ENCODE results near the gene CASZ1.

CASZ1 gene

GRCh38 chr1:10764296-10764798 is 32.1 kb downstream of the CASZ1 start:
- no peak overlapping the region for H4K8ac ChIP-seq (ENCODE audit: low read length)
- H3K36me3 ChIP-seq (ENCODE audit: control insufficient read depth in 1 of 2, insufficient read depth in 2 of 2, low read depth in 1 of 2, low read length in 2 of 2): no peaks in the 10 kb centered on the region
- peaks cover 24 to 78% of the 10 kb centered on the region in 2 experiments for H3K27me3 ChIP-seq (ENCODE audit: control insufficient read depth in 1 of 2, insufficient read depth in 1 of 2, low read length in 2 of 2)
- H2AK5ac ChIP-seq (ENCODE audit: low read length, severe bottlenecking): no peak overlapping the region
- H2BK120ac ChIP-seq (ENCODE audit: low read depth, low read length): no peak overlapping the region
- no peak overlapping the region for H2AFZ ChIP-seq (ENCODE audit: low read depth, low read length)
- H3K4me3 ChIP-seq (ENCODE audit: insufficient read depth in 1 of 2, low read depth in 1 of 2, low read length in 2 of 2): no peak overlapping the region
- H3K4ac ChIP-seq (ENCODE audit: low read depth in 1 of 2, low read length in 2 of 2): no peak overlapping the region
- H3K14ac ChIP-seq (ENCODE audit: low read length in 2 of 2): no peak overlapping the region
- no peak overlapping the region for H2BK5ac ChIP-seq (ENCODE audit: low read depth, low read length, poor library complexity, severe bottlenecking)
- no peak overlapping the region for H3K27ac ChIP-seq (ENCODE audit: low read length, poor library complexity, severe bottlenecking)
- H3K9ac ChIP-seq (ENCODE audit: low read length): no peak overlapping the region
- H2BK15ac ChIP-seq (ENCODE audit: low read depth, poor library complexity, severe bottlenecking): no peak overlapping the region
- H3K79me1 ChIP-seq (replicated peaks; ENCODE audit: low read length, poor library complexity, severe bottlenecking): no peaks in the 10 kb centered on the region
- H3K4me2 ChIP-seq (ENCODE audit: low read length, poor library complexity, severe bottlenecking): no peak overlapping the region
- DNase-seq: no peak
- H3K4me1 ChIP-seq (ENCODE audit: control insufficient read depth, insufficient read depth, low read depth, low read length): no peaks in the 10 kb centered on the region
- no peak overlapping the region for H2BK12ac ChIP-seq (ENCODE audit: low read length in 2 of 2)
- whole genome bisulfite sequencing: 91% methylated on average over 6 of the region's 6 CpGs
- no peaks in the 10 kb centered on the region for H3K9me3 ChIP-seq (ENCODE audit: control insufficient read depth, low read length)
- no peak overlapping the region for H3K18ac ChIP-seq (ENCODE audit: low read depth in 1 of 2, low read length in 2 of 2)
- H4K91ac ChIP-seq (ENCODE audit: low read length): no peak overlapping the region
- no peak overlapping the region for H3K23ac ChIP-seq (ENCODE audit: low read length in 2 of 2)

GRCh38 chr1:10762875-10763274 is 33.6 kb downstream of the CASZ1 start:
- no peak overlapping the region for H2BK5ac ChIP-seq (ENCODE audit: low read depth, low read length, poor library complexity, severe bottlenecking)
- no peak overlapping the region for H2BK12ac ChIP-seq (ENCODE audit: low read length in 2 of 2)
- DNase-seq: no peak
- H3K14ac ChIP-seq (ENCODE audit: low read length in 2 of 2): peak overlapping the region in 1 of 2 experiments; percentile 35
- no peaks in the 10 kb centered on the region for H3K9me3 ChIP-seq (ENCODE audit: control insufficient read depth, low read length)
- no peak overlapping the region for H2AK5ac ChIP-seq (ENCODE audit: low read length, severe bottlenecking)
- no peak overlapping the region for H3K18ac ChIP-seq (ENCODE audit: low read depth in 1 of 2, low read length in 2 of 2)
- H3K79me1 ChIP-seq (replicated peaks; ENCODE audit: low read length, poor library complexity, severe bottlenecking): no peaks in the 10 kb centered on the region
- peaks cover 26 to 87% of the 10 kb centered on the region in 2 experiments for H3K27me3 ChIP-seq (ENCODE audit: control insufficient read depth in 1 of 2, insufficient read depth in 1 of 2, low read length in 2 of 2)
- no peak overlapping the region for H4K91ac ChIP-seq (ENCODE audit: low read length)
- H2BK120ac ChIP-seq (ENCODE audit: low read depth, low read length): no peak overlapping the region
- no peaks in the 10 kb centered on the region for H3K4me1 ChIP-seq (ENCODE audit: control insufficient read depth, insufficient read depth, low read depth, low read length)
- H3K4me3 ChIP-seq (ENCODE audit: insufficient read depth in 1 of 2, low read depth in 1 of 2, low read length in 2 of 2): no peak overlapping the region
- no peak overlapping the region for H2AFZ ChIP-seq (ENCODE audit: low read depth, low read length)
- no peak overlapping the region for H3K4me2 ChIP-seq (ENCODE audit: low read length, poor library complexity, severe bottlenecking)
- H2BK15ac ChIP-seq (ENCODE audit: low read depth, poor library complexity, severe bottlenecking): no peak overlapping the region
- H3K9ac ChIP-seq (ENCODE audit: low read length): no peak overlapping the region
- no peaks in the 10 kb centered on the region for H3K36me3 ChIP-seq (ENCODE audit: control insufficient read depth in 1 of 2, insufficient read depth in 2 of 2, low read depth in 1 of 2, low read length in 2 of 2)
- no peak overlapping the region for H3K4ac ChIP-seq (ENCODE audit: low read depth in 1 of 2, low read length in 2 of 2)
- no peak overlapping the region for H3K27ac ChIP-seq (ENCODE audit: low read length, poor library complexity, severe bottlenecking)
- WGBS: 89% methylated on average over 12 of the region's 12 CpGs
- H4K8ac ChIP-seq (ENCODE audit: low read length): no peak overlapping the region
- no peak overlapping the region for H3K23ac ChIP-seq (ENCODE audit: low read length in 2 of 2)

GRCh38 chr1:10762153-10762523 is 34.3 kb downstream of the CASZ1 start:
- Histone ChIP-seq H3K27me3 (ENCODE audit: control insufficient read depth in 1 of 2, insufficient read depth in 1 of 2, low read length in 2 of 2) (peaks cover 26 to 87% of the 10 kb centered on the region in 2 experiments), H2AK5ac (ENCODE audit: low read length, severe bottlenecking) (no peak overlapping the region), H3K18ac (ENCODE audit: low read depth in 1 of 2, low read length in 2 of 2) (no peak overlapping the region), H2BK5ac (ENCODE audit: low read depth, low read length, poor library complexity, severe bottlenecking) (no peak overlapping the region), H3K79me1 (replicated peaks; ENCODE audit: low read length, poor library complexity, severe bottlenecking) (no peaks in the 10 kb centered on the region), H4K8ac (ENCODE audit: low read length) (no peak overlapping the region), H3K14ac (ENCODE audit: low read length in 2 of 2) (no peak overlapping the region), H3K27ac (ENCODE audit: low read length, poor library complexity, severe bottlenecking) (no peak overlapping the region), H2BK15ac (ENCODE audit: low read depth, poor library complexity, severe bottlenecking) (no peak overlapping the region), H3K4me2 (ENCODE audit: low read length, poor library complexity, severe bottlenecking) (no peak overlapping the region), H3K23ac (ENCODE audit: low read length in 2 of 2) (no peak overlapping the region), H2AFZ (ENCODE audit: low read depth, low read length) (no peak overlapping the region), H3K36me3 (ENCODE audit: control insufficient read depth in 1 of 2, insufficient read depth in 2 of 2, low read depth in 1 of 2, low read length in 2 of 2) (no peaks in the 10 kb centered on the region), H3K4me1 (ENCODE audit: control insufficient read depth, insufficient read depth, low read depth, low read length) (no peaks in the 10 kb centered on the region), H3K9ac (ENCODE audit: low read length) (no peak overlapping the region), H3K9me3 (ENCODE audit: control insufficient read depth, low read length) (no peaks in the 10 kb centered on the region), H4K91ac (ENCODE audit: low read length) (no peak overlapping the region), H2BK120ac (ENCODE audit: low read depth, low read length) (no peak overlapping the region), H3K4me3 (ENCODE audit: insufficient read depth in 1 of 2, low read depth in 1 of 2, low read length in 2 of 2) (no peak overlapping the region), H3K4ac (ENCODE audit: low read depth in 1 of 2, low read length in 2 of 2) (no peak overlapping the region), H2BK12ac (ENCODE audit: low read length in 2 of 2) (no peak overlapping the region)
- 86% methylated on average over 6 of the region's 6 CpGs for WGBS
- no peak for DNase-seq

GRCh38 chr1:10761503-10762152 is 34.8 kb downstream of the CASZ1 start:
- H2AFZ ChIP-seq (ENCODE audit: low read depth, low read length): no peak overlapping the region
- no peak overlapping the region for H2BK120ac ChIP-seq (ENCODE audit: low read depth, low read length)
- H2BK15ac ChIP-seq (ENCODE audit: low read depth, poor library complexity, severe bottlenecking): no peak overlapping the region
- H3K18ac ChIP-seq (ENCODE audit: low read depth in 1 of 2, low read length in 2 of 2): no peak overlapping the region
- H4K91ac ChIP-seq (ENCODE audit: low read length): no peak overlapping the region
- WGBS: 85% methylated on average over 18 of the region's 23 CpGs
- no peaks in the 10 kb centered on the region for H3K4me1 ChIP-seq (ENCODE audit: control insufficient read depth, insufficient read depth, low read depth, low read length)
- H3K79me1 ChIP-seq (replicated peaks; ENCODE audit: low read length, poor library complexity, severe bottlenecking): no peaks in the 10 kb centered on the region
- H4K8ac ChIP-seq (ENCODE audit: low read length): no peak overlapping the region
- no peak overlapping the region for H2BK12ac ChIP-seq (ENCODE audit: low read length in 2 of 2)
- no peaks in the 10 kb centered on the region for H3K36me3 ChIP-seq (ENCODE audit: control insufficient read depth in 1 of 2, insufficient read depth in 2 of 2, low read depth in 1 of 2, low read length in 2 of 2)
- H2AK5ac ChIP-seq (ENCODE audit: low read length, severe bottlenecking): no peak overlapping the region
- H3K23ac ChIP-seq (ENCODE audit: low read length in 2 of 2): no peak overlapping the region
- no peak overlapping the region for H3K9ac ChIP-seq (ENCODE audit: low read length)
- no peak overlapping the region for H3K27ac ChIP-seq (ENCODE audit: low read length, poor library complexity, severe bottlenecking)
- H3K4ac ChIP-seq (ENCODE audit: low read depth in 1 of 2, low read length in 2 of 2): no peak overlapping the region
- H3K9me3 ChIP-seq (ENCODE audit: control insufficient read depth, low read length): no peaks in the 10 kb centered on the region
- H3K27me3 ChIP-seq (ENCODE audit: control insufficient read depth in 1 of 2, insufficient read depth in 1 of 2, low read length in 2 of 2): peaks cover 31 to 90% of the 10 kb centered on the region in 2 experiments
- peak overlapping the region in 1 of 2 experiments; percentile 38 for H3K14ac ChIP-seq (ENCODE audit: low read length in 2 of 2)
- DNase-seq: peak; percentile 41
- H3K4me3 ChIP-seq (ENCODE audit: insufficient read depth in 1 of 2, low read depth in 1 of 2, low read length in 2 of 2): no peak overlapping the region
- no peak overlapping the region for H2BK5ac ChIP-seq (ENCODE audit: low read depth, low read length, poor library complexity, severe bottlenecking)
- H3K4me2 ChIP-seq (ENCODE audit: low read length, poor library complexity, severe bottlenecking): no peak overlapping the region

Data from mesenchymal stem cell (in vitro differentiated cells and primary cell).